ENCODE results near the gene SULT4A1. TPM values are rescaled to one million over a fixed set of nuclear protein-coding genes. Genes with fewer than 3 reads are reported as not detected.

Gene SULT4A1
- total RNA-seq, 4 donors from 2014 or later: 2.1 TPM; not detected in 3

GRCh38 chr22:43901976-43902643 lies 39.8 kb upstream of the SULT4A1 start:
- Histone ChIP-seq H3K4me3 (no peak overlapping the region), H3K27ac (no peak overlapping the region), H3K4me1 (no peaks in the 10 kb centered on the region), H3K36me3 (no peaks in the 10 kb centered on the region), H3K27me3 (no peaks in the 10 kb centered on the region), H3K9me3 (no peaks in the 10 kb centered on the region)
- no peak for DNase-seq
- TF ChIP-seq CTCF (IDR thresholded peaks at IDR 0.05) (no peak), POLR2A (IDR thresholded peaks at IDR 0.05) (no peak)
- intact Hi-C loops (cut with DNase I; ENCODE audit: low total_unique reads): no loop called here

- intact Hi-C loops (cut with DNase I; ENCODE audit: low total_unique reads): no loop called here
- Histone ChIP-seq H3K4me3 (no peak overlapping the region), H3K36me3 (no peaks in the 10 kb centered on the region), H3K4me1 (no peaks in the 10 kb centered on the region), H3K27ac (no peak overlapping the region), H3K27me3 (no peaks in the 10 kb centered on the region), H3K9me3 (no peaks in the 10 kb centered on the region)
- no peak for DNase-seq
- no peak for TF ChIP-seq POLR2A (IDR thresholded peaks at IDR 0.05)
- TF ChIP-seq CTCF (IDR thresholded peaks at IDR 0.05): no peak
Observed at GRCh38 chr22:43900206-43900605, 37.9 kb upstream of the SULT4A1 start.

- Histone ChIP-seq H3K9me3 (no peaks in the 10 kb centered on the region), H3K4me3 (no peak overlapping the region), H3K27me3 (no peaks in the 10 kb centered on the region), H3K36me3 (no peaks in the 10 kb centered on the region), H3K4me1 (no peaks in the 10 kb centered on the region), H3K27ac (no peak overlapping the region)
- intact Hi-C loops (cut with DNase I; ENCODE audit: low total_unique reads): no loop called here
- no peak for DNase-seq
- TF ChIP-seq POLR2A (IDR thresholded peaks at IDR 0.05) (no peak), CTCF (IDR thresholded peaks at IDR 0.05) (no peak)
Observed at GRCh38 chr22:43897751-43898261, 35.5 kb upstream of the SULT4A1 start.

GRCh38 chr22:43895986-43896645 lies 33.8 kb upstream of the SULT4A1 start:
- intact Hi-C loops (cut with DNase I; ENCODE audit: low total_unique reads): no loop called here
- Histone ChIP-seq H3K27me3 (peaks cover under 1 to 6% of the 10 kb centered on the region in 2 donors), H3K36me3 (no peaks in the 10 kb centered on the region), H3K4me1 (no peaks in the 10 kb centered on the region), H3K4me3 (no peak overlapping the region), H3K27ac (no peak overlapping the region), H3K9me3 (no peaks in the 10 kb centered on the region)
- no peak for DNase-seq
- TF ChIP-seq POLR2A (IDR thresholded peaks at IDR 0.05): no peak
- no peak for TF ChIP-seq CTCF (IDR thresholded peaks at IDR 0.05)

- intact Hi-C loops (cut with DNase I; ENCODE audit: low total_unique reads): no loop called here
- Histone ChIP-seq H3K4me3 (no peak overlapping the region), H3K9me3 (no peaks in the 10 kb centered on the region), H3K4me1 (no peaks in the 10 kb centered on the region), H3K27me3 (peaks cover 6 to 19% of the 10 kb centered on the region in 2 donors), H3K27ac (no peak overlapping the region), H3K36me3 (no peaks in the 10 kb centered on the region)
- DNase-seq: no peak
- no peak for TF ChIP-seq CTCF (IDR thresholded peaks at IDR 0.05)
- TF ChIP-seq POLR2A (IDR thresholded peaks at IDR 0.05): no peak
Observed at GRCh38 chr22:43894122-43894521, 31.8 kb upstream of the SULT4A1 start.
